ENCODE results near the gene MAGI2.

DNA sequence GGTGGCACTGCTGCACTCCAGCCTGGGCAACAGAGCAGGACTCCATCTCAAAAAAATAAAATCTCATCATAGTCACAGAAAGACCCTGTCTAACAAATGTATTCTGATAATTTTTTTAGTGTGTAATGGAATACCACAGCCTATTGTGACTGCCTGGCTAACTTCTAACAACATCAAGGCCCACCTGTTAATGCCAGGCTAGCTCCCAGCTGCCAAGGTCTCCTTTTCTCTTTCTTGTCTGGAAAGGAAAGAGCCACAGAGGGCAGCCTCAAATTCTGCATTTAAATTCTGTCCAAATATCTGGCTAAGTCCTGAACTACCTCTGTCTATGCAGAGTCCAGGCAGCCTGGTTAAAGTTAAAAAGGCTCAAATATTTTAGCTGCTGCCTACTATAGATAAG lies 700.9 kb downstream of the MAGI2 start:
- TF ChIP-seq, protein P1, sequence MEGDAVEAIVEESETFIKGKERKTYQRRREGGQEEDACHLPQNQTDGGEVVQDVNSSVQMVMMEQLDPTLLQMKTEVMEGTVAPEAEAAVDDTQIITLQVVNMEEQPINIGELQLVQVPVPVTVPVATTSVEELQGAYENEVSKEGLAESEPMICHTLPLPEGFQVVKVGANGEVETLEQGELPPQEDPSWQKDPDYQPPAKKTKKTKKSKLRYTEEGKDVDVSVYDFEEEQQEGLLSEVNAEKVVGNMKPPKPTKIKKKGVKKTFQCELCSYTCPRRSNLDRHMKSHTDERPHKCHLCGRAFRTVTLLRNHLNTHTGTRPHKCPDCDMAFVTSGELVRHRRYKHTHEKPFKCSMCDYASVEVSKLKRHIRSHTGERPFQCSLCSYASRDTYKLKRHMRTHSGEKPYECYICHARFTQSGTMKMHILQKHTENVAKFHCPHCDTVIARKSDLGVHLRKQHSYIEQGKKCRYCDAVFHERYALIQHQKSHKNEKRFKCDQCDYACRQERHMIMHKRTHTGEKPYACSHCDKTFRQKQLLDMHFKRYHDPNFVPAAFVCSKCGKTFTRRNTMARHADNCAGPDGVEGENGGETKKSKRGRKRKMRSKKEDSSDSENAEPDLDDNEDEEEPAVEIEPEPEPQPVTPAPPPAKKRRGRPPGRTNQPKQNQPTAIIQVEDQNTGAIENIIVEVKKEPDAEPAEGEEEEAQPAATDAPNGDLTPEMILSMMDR (conservative IDR thresholded peaks at IDR 0.05; ENCODE audit: low read depth, low read length) = no peak
- TF ChIP-seq EZH2 (IDR thresholded peaks at IDR 0.05; ENCODE audit: borderline replicate concordance, low read depth, low read length, poor library complexity, severe bottlenecking) = no peak

All from A673 (cell line).